Skeletal muscle cell (primary cell): ENCODE data around the gene KIF26A.
"Not testable (repeated sequence)": the region's sequence is repeated elsewhere in the genome, so short reads cannot be mapped to it uniquely, and the experiment has no call there.

Experiments
- DNase-seq: peaks from one replicate; pipeline ENCODE4 v3.0.0-alpha.2; 2010; ENCODE audit warnings: low read depth
- H3K4me3 ChIP-seq: 2 replicates; pipeline ENCODE4 v1.5.1; 2011; ENCODE audit warnings: low read depth, mild to moderate bottlenecking, control low read depth, low read length, moderate library complexity

The KIF26A gene

GRCh38 chr14:104151026-104151381, 12.6 kb downstream of the KIF26A start:
- no peak overlapping the region for H3K4me3 ChIP-seq
- no peak for DNase-seq

- DNase-seq, result no peak
- no peak overlapping the region for H3K4me3 ChIP-seq
Measured at GRCh38 chr14:104151566-104152245, 13.3 kb downstream of the KIF26A start.

- no peak for DNase-seq
- H3K4me3 ChIP-seq, result no peak overlapping the region
Measured at GRCh38 chr14:104152246-104152575, 13.8 kb downstream of the KIF26A start.

GRCh38 chr14:104152686-104153393, 14.5 kb downstream of the KIF26A start:
- no peak for DNase-seq

GRCh38 chr14:104153394-104153755, 15.0 kb downstream of the KIF26A start:
- not testable (repeated sequence) for H3K4me3 ChIP-seq, DNase-seq

More at GRCh38 chr14:104152686-104153393, 14.5 kb downstream of the KIF26A start:
- H3K4me3 ChIP-seq, result no peak overlapping the region

- H3K4me3 ChIP-seq, result no peak overlapping the region
- DNase-seq, result no peak
Measured at GRCh38 chr14:104154246-104154645, 15.9 kb downstream of the KIF26A start.

GRCh38 chr14:104155513-104155912, 17.1 kb downstream of the KIF26A start:
- no peak overlapping the region for H3K4me3 ChIP-seq
- no peak for DNase-seq

GRCh38 chr14:104156142-104156541, 17.8 kb downstream of the KIF26A start:
- DNase-seq, result no peak
- no peak overlapping the region for H3K4me3 ChIP-seq

GRCh38 chr14:104157016-104157928, 18.9 kb downstream of the KIF26A start:
- DNase-seq, result no peak
- no peak overlapping the region for H3K4me3 ChIP-seq

GRCh38 chr14:104158827-104159798, 20.7 kb downstream of the KIF26A start:
- DNase-seq, result no peak
- no peak overlapping the region for H3K4me3 ChIP-seq

GRCh38 chr14:104159990-104160389, 21.6 kb downstream of the KIF26A start:
- DNase-seq, result no peak
- H3K4me3 ChIP-seq, result no peak overlapping the region

- no peak overlapping the region for H3K4me3 ChIP-seq
- no peak for DNase-seq
Measured at GRCh38 chr14:104161602-104162367, 23.4 kb downstream of the KIF26A start.

- DNase-seq, result no peak
- H3K4me3 ChIP-seq, result no peak overlapping the region
Measured at GRCh38 chr14:104162495-104162894, 24.1 kb downstream of the KIF26A start.

- no peak overlapping the region for H3K4me3 ChIP-seq
- DNase-seq, result no peak
Measured at GRCh38 chr14:104163541-104163940, 25.2 kb downstream of the KIF26A start.

GRCh38 chr14:104164041-104164440, 25.7 kb downstream of the KIF26A start:
- DNase-seq, result no peak
- no peak overlapping the region for H3K4me3 ChIP-seq

- no peak for DNase-seq
Measured at GRCh38 chr14:104164512-104164911, 26.1 kb downstream of the KIF26A start.

GRCh38 chr14:104166698-104167097, 28.3 kb downstream of the KIF26A start:
- no peak overlapping the region for H3K4me3 ChIP-seq
- no peak for DNase-seq

More at GRCh38 chr14:104164512-104164911, 26.1 kb downstream of the KIF26A start:
- no peak overlapping the region for H3K4me3 ChIP-seq

GRCh38 chr14:104168603-104169002, 30.2 kb downstream of the KIF26A start:
- H3K4me3 ChIP-seq, result no peak overlapping the region
- no peak for DNase-seq
